Activated CD4-positive, CD25-positive, alpha-beta regulatory T cell treated with anti-CD3 and anti-CD28 coated beads, Interleukin-2, amount 50 U/mL, for 24 hours (primary cell): ENCODE data around the gene TREM1.
"Not testable (repeated sequence)": the region's sequence is repeated elsewhere in the genome, so short reads cannot be mapped to it uniquely, and the experiment has no call there.

ENCODE experiments used
- ATAC-seq, 2 donors: fragments of 150-1000 bp; cut with Tn5 transposase; one replicate each; pipeline ENCODE4 v1.10.0; 2021; ENCODE audit warnings: mild to moderate bottlenecking in 1 of 2, moderate library complexity in 1 of 2

The TREM1 gene

DNA sequence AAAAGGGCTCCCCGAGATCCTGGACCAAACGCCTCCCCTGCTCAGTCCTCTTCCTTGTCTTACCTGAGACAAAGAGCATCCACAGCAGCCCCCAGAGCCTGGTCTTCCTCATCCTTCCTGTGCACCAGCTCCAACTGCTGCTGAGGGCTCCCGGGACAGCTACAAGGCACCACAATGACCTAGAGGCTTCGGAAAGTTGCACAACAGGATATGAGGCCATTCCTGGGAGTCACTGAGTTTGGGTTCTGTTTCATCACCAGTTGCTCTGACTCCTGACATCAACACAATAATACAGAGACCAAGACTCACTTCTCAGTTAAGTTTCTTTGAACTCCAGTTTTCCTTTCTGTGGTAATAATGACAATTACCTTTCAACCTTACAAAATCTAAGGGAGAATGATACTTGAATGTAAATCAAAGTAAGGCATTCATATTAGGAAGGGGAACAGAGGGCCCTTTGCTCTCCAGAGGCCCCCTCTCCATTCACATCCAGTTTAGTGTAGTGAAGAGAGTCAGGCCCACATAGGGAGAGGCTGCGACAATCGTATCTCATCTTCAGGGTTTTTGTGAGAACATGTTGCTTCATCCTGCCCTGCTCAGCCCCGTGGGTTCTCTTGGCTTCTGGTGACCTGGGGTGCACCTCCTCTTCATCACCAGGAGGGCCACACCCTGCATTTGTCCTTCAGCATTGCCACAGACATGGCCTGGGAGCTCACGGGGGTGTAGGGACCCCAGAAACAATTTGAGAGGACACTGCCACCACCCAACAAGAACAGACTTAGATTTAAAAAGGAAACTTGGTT lies at the start of gene TREM1:
Gene TREM1, minus strand, starts transcription at position 139 of the 803 bp plus-strand sequence. Its CDS starts 27 bp downstream, at position 112.
- no peak for ATAC-seq

DNA sequence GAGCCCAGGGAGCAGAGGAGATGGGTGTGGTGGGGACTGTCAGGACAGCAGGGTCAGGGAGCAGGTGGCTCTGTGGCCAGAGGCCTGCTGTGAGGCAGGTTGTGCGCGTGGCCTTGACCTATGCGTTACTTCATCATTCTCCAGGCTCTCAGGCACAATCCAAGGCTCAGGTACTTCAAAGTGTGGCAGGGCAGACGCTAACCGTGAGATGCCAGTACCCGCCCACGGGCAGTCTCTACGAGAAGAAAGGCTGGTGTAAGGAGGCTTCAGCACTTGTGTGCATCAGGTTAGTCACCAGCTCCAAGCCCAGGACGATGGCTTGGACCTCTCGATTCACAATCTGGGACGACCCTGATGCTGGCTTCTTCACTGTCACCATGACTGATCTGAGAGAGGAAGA lies 49.5 kb upstream of the TREM1 start:
- ATAC-seq: no peak

DNA sequence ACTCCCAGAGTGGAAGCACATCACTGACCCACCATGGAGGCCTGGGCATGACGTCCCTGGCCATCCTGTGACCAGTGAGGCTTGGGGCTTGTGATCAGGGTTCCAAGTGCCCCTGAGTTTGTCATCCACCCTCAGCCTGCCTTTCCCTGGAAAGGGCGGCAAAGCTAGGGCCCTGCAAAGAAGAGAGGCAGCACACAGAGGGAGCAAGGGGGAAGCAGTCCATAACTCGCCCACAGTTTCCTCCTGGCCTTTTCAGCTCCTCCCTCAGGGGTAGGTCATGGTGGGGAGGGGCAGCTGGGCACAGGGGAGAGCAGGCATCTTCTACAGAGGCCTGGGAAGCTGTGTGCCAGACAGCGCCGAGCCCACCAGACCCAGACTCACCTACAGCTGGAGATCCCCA lies 48.8 kb upstream of the TREM1 start, which contains the start of gene NCR2:
Gene NCR2, plus strand, starts transcription at position 313 of the 400 bp plus-strand sequence. CDS start 269 bp downstream, outside the sequence.
- ATAC-seq: no peak

- ATAC-seq: no peak
These were observed 48.1 kb upstream of the TREM1 start for GRCh38 chr6:41334482-41335040.

DNA sequence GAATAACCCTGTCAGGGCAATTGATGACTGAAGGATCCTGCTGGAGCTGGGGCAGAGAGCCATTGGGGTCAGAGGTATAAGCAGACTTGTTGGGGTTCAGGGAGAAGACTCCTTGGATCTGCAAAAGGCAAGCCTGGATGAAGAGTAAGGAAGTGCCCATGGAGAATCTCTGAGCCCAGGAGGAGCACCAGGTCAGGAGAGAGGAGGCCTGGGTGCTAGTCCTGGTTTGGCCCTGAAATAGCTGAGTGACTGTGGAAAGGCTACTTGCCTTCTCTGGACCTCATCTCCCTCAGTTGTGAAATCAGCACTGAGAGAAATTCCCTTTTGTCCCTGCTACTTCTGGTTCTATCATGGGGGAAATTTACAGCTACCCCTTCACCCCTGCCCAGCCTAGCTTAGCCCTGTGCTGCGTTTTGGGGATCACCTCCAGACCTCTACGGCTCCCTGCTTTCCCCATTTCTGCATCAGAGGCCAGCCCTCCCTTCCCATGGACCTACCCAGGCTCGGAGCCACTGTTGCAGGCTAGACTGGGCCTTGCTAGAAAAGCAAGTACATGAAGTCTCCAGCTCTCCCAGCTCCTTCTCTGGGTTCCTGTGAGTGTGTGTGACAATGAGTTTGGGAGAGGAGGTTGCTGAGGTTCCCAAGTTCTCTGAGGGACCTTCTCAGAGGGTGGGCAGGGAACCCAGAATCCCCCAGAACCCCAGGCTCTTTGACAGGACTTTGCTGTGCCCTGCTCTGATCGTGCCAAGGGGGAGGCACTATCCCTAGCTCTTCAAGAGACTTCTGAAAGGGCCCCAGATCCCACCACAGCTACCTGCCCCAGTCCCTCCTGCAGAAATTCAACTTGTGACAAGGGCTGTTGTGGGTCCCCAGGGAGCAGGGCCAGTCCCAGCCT lies 46.6 kb upstream of the TREM1 start:
- no peak for ATAC-seq

DNA sequence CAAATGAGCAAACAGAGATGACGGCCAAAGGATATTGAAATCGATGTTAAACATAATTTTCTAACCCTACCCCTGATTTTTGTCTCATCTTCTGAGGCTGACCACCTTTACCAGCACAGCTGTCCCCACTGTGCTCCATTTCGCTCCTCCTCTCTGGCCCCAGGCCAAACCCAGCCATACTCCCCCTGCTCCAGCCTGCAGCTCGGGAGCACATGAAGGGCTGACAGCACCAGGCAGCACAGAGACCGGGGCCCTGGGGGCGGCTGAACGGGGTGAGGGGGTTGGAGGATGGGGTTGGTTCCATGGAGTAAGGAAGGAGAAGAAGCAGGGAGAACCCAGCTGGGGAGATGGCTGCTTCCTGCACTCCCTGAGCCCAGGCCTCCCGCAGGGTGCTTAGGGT lies 45.8 kb upstream of the TREM1 start:
- ATAC-seq: no peak

DNA sequence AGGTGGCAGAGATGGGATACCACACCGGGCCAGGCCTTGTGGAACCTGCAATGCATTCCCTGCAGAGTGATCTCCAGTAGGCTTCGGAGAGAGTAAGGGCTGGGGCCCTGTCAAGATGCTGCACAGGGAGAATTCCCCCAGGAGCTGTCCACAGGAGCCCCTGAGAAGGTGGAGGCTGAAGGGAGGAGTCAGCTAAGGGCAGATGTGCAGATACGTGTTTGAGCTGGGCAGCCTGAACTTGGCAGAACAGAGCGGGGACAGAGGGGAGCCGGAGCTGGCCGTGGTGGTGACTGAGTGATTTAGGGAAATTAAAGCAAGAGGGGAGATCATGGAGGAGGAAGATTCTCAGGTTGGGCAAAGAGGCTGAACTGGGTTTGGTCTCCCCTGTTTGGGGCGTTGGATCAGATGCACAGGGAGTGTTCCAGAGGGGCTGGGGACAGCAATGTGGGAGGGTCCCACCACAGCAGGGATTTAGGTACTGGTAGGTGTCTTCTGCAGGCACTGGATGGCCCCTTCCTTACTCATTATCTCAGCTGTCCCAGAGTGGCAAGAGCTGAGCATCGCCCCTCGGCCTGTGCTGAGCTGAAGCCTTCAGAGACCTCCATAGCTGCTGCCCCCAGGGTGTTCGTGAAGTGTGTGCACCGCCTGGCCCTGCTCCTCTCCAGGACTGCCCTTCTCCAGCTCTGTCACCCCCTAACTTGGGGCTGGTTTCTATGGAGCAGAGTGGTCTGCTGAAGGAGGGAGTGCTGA lies 45.1 kb upstream of the TREM1 start:
- ATAC-seq: no peak

- no peak for ATAC-seq
These were observed 40.7 kb upstream of the TREM1 start for GRCh38 chr6:41327177-41327576.

DNA sequence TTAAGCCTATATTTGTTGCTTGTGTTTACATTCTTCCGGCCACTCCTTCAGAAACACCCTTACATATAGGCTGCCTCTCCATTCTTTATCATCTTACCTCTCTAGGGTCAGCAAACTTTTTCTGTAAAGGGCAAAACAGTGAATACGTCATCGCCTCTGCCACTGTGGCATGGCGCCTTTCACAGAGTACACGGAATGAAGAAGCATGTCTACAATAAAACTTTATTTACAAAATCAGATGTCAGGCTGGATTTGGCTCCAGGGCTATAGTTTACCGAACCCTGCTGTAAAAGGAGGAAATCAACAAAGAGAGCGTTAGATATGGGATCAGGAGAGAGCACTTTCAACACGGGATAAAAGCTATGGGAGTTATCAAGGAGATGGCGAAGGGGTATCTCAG lies 39.6 kb upstream of the TREM1 start:
- no peak for ATAC-seq

GRCh38 chr6:41325446-41326066 lies 39.1 kb upstream of the TREM1 start:
- no peak for ATAC-seq

GRCh38 chr6:41321183-41321582 lies 34.7 kb upstream of the TREM1 start:
- no peak for ATAC-seq

DNA sequence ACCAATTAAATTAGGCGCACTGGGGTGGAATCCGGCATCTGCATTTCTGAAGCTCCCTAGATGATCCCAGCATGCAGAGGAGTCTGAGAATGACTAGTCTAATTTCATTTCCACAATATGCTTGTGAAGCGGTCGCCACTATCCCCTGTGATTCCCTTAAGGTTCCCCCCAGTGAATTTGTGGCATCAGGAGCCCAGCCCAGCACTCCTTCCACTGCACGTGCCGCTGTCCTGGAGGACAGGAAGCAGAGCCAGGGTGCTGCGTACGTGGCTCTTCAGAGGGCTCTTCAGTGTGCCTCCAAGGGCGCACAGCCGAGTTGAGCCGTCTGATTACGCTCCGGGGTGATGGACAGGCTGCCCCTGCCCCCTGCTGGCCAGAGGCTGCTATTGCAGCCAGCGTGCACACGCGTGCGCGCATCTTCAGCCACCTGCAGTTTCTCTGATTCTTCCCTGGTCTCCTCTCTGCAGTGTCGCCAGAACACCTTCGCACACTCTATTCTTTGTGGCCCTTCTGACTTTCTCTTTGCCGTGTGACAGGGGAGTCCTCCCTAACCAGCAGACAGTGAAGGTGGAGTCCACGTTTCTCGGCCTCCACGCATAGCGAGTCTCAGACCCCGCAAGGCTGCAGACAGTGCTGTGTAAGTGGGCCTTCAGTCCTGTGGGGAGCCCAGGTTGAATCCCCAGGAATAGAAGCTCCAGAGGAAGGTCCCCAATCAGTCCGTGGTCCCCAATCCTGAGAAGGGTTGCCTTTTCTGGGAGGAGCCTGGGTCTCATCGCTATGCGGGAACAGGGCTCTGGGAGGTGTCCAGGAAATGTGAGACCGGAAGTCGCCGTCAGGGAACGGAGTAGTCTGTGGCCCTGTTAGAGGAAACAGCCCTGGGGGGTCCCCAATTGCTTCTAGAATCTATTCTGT lies 32.4 kb upstream of the TREM1 start:
- ATAC-seq: peak; percentile 94 to 97

GRCh38 chr6:41318261-41318653 lies 31.8 kb upstream of the TREM1 start:
- ATAC-seq: no peak

DNA sequence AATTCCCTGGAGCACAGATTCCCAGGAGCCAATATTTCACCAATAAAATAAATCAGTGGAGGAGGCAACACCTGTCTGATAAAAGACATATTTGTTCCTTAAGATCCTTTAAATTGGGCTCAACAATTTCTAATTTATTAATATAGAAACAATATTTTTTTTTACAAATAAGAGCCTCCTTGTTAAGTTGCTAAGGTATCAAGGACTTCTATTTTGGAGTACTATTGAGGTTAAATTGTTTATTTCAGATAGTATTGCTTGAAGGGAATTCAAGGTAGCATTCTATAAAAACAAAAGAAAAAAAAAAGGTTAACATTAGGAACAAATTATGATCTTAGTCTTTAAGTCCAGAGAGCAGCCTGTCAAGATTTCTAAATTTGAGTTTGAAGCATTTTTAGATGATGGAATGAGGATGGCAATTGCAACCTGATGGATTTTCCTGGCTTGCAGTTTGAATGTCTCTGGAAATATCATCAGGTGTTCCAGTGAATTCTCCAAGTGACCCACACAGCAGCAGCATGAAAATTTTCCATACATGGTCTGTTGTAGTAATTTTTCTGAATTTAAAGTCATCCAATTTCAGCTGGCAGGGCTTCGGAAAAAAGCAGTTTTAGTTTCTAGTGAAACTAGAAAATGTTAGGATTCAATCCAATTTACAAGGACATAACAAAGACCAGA lies 29.6 kb upstream of the TREM1 start:
- ATAC-seq: no peak

DNA sequence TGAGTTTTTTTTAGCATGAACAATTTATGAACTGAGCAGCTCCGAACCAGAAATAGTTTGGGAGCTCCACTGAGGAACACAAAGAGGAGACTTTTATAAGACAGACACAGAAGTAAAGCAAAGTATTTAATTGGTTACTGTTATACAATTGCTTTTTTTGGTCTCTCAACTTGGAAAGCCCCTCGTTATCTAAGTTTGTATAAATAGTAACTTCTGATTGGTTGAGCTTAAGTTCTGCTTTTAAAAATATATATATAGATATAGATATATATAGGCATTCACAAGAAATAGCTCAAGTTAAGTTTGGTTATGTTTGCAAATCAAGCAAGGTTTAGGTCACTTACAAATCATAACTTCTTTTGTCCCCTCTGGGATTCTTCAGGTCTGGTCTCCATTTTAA lies 28.7 kb upstream of the TREM1 start:
- ATAC-seq: no peak

DNA sequence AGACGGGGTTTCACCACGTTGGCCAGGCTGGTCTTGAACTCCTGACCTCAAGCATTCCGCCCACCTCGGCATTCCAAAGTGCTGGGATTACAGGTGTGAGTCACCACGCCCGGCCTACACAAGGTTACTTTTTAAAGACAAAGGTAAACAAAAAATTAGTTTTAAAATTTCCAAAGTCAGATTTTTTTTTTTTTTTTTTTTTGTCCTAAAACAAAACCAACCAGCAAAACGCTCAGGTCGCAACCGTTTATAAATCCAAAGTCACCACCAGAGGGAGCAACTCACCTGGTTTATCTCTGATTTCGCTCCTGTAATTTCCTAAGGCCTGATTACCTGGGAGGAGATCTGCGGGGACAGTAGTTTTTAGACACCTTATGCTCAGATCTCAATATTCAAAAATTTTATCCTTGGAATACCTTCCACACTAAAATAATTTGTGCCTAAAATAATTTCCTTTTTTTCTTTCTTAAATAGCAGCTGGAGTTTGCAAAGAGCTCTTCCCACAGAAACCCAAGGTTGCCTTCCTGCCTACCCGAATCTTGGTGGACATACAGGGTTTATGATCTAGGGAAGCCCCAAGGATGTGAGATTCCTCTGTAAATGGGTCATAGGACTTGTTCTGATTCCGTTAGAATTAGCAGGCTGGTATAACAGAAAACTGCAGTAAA lies 19.8 kb upstream of the TREM1 start:
- ATAC-seq: peak in 1 of 2 donors; percentile 33

GRCh38 chr6:41302638-41303037 lies 16.2 kb upstream of the TREM1 start:
- ATAC-seq: no peak

GRCh38 chr6:41298785-41299502 lies 12.5 kb upstream of the TREM1 start:
- ATAC-seq: peak; percentile 83 to 92

DNA sequence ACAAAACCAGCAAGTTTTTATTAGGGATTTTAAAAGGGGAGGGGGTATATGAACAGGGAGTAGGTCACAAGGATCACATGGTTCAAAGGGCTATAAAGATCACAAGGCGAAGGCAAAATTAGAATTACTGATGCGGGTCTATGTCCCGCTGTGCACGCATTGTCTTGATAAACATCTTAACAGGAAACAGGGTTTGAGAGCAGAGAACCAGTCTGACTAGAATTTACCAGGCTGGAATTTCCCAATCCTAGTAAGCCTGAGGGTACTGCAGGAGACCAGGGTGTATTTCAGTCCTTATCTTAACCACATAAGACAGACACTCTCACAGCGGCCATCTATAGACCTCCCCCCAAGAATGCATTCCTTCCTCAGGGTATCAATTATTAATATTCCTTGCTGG lies 10.8 kb upstream of the TREM1 start:
- not testable (repeated sequence) for ATAC-seq
